GM10847 (cell line): ENCODE data around the gene PRKCE.

Source experiments
- POLR2A ChIP-seq: IDR thresholded peaks from 2 replicates; pipeline ENCODE4 v1.6.1; 2011; ENCODE audit not compliant: insufficient read length; ENCODE audit errors: extremely low read depth

PRKCE gene

GRCh38 chr2:45699032-45699658, 47.7 kb downstream of the PRKCE start:
- no peak for TF ChIP-seq POLR2A

GRCh38 chr2:45700407-45701013, 49.0 kb downstream of the PRKCE start:
- TF ChIP-seq POLR2A: no peak

GRCh38 chr2:45705233-45705632, 53.8 kb downstream of the PRKCE start:
- TF ChIP-seq POLR2A: no peak

GRCh38 chr2:45706033-45706432, 54.6 kb downstream of the PRKCE start:
- TF ChIP-seq POLR2A: no peak

GRCh38 chr2:45707006-45707405, 55.5 kb downstream of the PRKCE start:
- TF ChIP-seq POLR2A: no peak

- no peak for TF ChIP-seq POLR2A
These were observed 56.2 kb downstream of the PRKCE start for GRCh38 chr2:45707661-45708060.

- TF ChIP-seq POLR2A: no peak
These were observed 57.0 kb downstream of the PRKCE start for GRCh38 chr2:45708501-45708900.

GRCh38 chr2:45709137-45709536, 57.7 kb downstream of the PRKCE start:
- no peak for TF ChIP-seq POLR2A

- no peak for TF ChIP-seq POLR2A
These were observed 59.0 kb downstream of the PRKCE start for GRCh38 chr2:45710468-45710867.

- no peak for TF ChIP-seq POLR2A
These were observed 59.7 kb downstream of the PRKCE start for GRCh38 chr2:45711224-45711623.

GRCh38 chr2:45712570-45712969, 61.1 kb downstream of the PRKCE start:
- TF ChIP-seq POLR2A: no peak

- no peak for TF ChIP-seq POLR2A
These were observed 61.7 kb downstream of the PRKCE start for GRCh38 chr2:45713136-45713535.

- no peak for TF ChIP-seq POLR2A
These were observed 62.1 kb downstream of the PRKCE start for GRCh38 chr2:45713591-45713990.

GRCh38 chr2:45714679-45715078, 63.2 kb downstream of the PRKCE start:
- TF ChIP-seq POLR2A: no peak

GRCh38 chr2:45715601-45716379, 64.3 kb downstream of the PRKCE start:
- TF ChIP-seq POLR2A: no peak

GRCh38 chr2:45716915-45717314, 65.4 kb downstream of the PRKCE start:
- no peak for TF ChIP-seq POLR2A
